K562 (cell line): ENCODE measurements around the gene WDR18. TPM values are rescaled to one million over a fixed set of nuclear protein-coding genes. Genes with fewer than 3 reads are reported as not detected.

Experiments used
- BRCA1 ChIP-seq, 2 experiments: fragments of 450-650 bp in 1 of 2; sonication (generic) in 1 of 2; formaldehyde crosslinking in 1 of 2; IDR thresholded peaks; 2 replicates each; pipeline versions ENCODE4 v1.5.0 to v1.6.1; 2017 to 2020; ENCODE audit warnings: mild to moderate bottlenecking in 1 of 2, missing genetic modification reagents in 1 of 2
- CREB1 ChIP-seq, 2 experiments: sonication (generic) in 1 of 2; formaldehyde crosslinking in 1 of 2; IDR thresholded peaks; 2 replicates each; pipeline versions ENCODE4 v1.6.1 to v1.8.0; 2012 to 2022; ENCODE audit warnings: inconsistent platforms in 1 of 2, mild to moderate bottlenecking in 1 of 2, missing genetic modification reagents in 1 of 2, moderate library complexity in 1 of 2
- FOXA1 ChIP-seq: fragments of 450-650 bp; IDR thresholded peaks from 2 replicates; pipeline ENCODE4 v1.6.1; 2016; ENCODE audit warnings: mild to moderate bottlenecking, borderline replicate concordance
- FOXA3 ChIP-seq, 2 experiments: fragments of 450-650 bp in 1 of 2; sonication (generic) in 1 of 2; formaldehyde crosslinking; IDR thresholded peaks in 1 of 2; conservative IDR thresholded peaks in 1 of 2; 2 replicates each; pipeline versions ENCODE4 v1.4.0 to v1.8.0; 2020 to 2022; ENCODE audit warnings: mild to moderate bottlenecking in 2 of 2, missing genetic modification reagents in 1 of 2
- HMG20A ChIP-seq: fragments of 450-650 bp; formaldehyde crosslinking; conservative IDR thresholded peaks from 2 replicates; pipeline ENCODE4 v1.4.0; 2020; ENCODE audit warnings: mild to moderate bottlenecking, mixed read lengths
- ILF3 ChIP-seq: fragments of 450-650 bp; IDR thresholded peaks from 2 replicates; pipeline ENCODE4 v1.6.1; 2018; ENCODE audit warnings: antibody characterized with exemption, mild to moderate bottlenecking, moderate library complexity, borderline replicate concordance
- MCM3 ChIP-seq: fragments of 450-650 bp; IDR thresholded peaks from 2 replicates; pipeline ENCODE4 v1.6.1; 2016
- MXI1 ChIP-seq: IDR thresholded peaks from 2 replicates; pipeline ENCODE4 v1.6.1; 2011; ENCODE audit warnings: low read depth, mild to moderate bottlenecking, improper control_type of control experiment, low read length
- RB1 ChIP-seq: fragments of 450-650 bp; IDR thresholded peaks from 2 replicates; pipeline ENCODE4 v1.6.1; 2017; ENCODE audit warnings: low read depth, mild to moderate bottlenecking
- SMC3 ChIP-seq: conservative IDR thresholded peaks from 2 replicates; pipeline ENCODE4 v1.6.1; 2011; ENCODE audit warnings: low read depth, low read length, improper control_type of control experiment; ENCODE audit not compliant: insufficient read depth
- TOE1 ChIP-seq, 2 experiments: fragments of 450-650 bp in 1 of 2; sonication (generic) in 1 of 2; formaldehyde crosslinking in 1 of 2; IDR thresholded peaks; 2 replicates each; pipeline versions ENCODE4 v1.7.1 to v1.8.0; 2016 to 2022; ENCODE audit warnings: borderline replicate concordance in 2 of 2, mild to moderate bottlenecking in 2 of 2, antibody characterized with exemption in 1 of 2, inconsistent platforms in 1 of 2, low read depth in 1 of 2, missing genetic modification reagents in 1 of 2, moderate library complexity in 1 of 2
- ZNF408 ChIP-seq: fragments of 250-450 bp; sonication (Bioruptor Pico); IDR thresholded peaks from 2 replicates; pipeline ENCODE4 v1.4.0; 2020; ENCODE audit warnings: low read depth, mild to moderate bottlenecking, moderate library complexity
- ZNF551 ChIP-seq: fragments of 250-450 bp; sonication (Bioruptor Pico); IDR thresholded peaks from 2 replicates; pipeline ENCODE4 v1.5.0; 2021; ENCODE audit warnings: mild to moderate bottlenecking, moderate library complexity
- polyA plus RNA-seq, 8 experiments: library from polyadenylated mRNA; depleted of rRNA in 4 of 8; stranded (reverse) in 5 of 8; unstranded in 3 of 8; fragments of >200 nt; fragmentation: Nextera tagmentation in 2 of 8; fragmentation: Illumina TruSeq in 1 of 8; extraction: Ambion mirVana in 2 of 8; extraction: Trizol in 1 of 8; gene quantifications; 2 replicates each; pipeline versions ENCODE4 v1.2.1 to v1.2.3, GENCODE V29; 2011 to 2014; ENCODE audit warnings: inconsistent platforms in 1 of 8, missing spikeins in 1 of 8
- total RNA-seq, 7 experiments: library from RNA; depleted of rRNA in 6 of 7; stranded (reverse); fragments of >200 nt in 6 of 7; fragmentation: Illumina TruSeq in 2 of 7; extraction: Trizol in 2 of 7; gene quantifications; 2 replicates each; pipeline versions ENCODE4 v1.2.1 to v1.2.3, GENCODE V29; 2011 to 2021; ENCODE audit warnings: low replicate concordance in 1 of 7
- TF ChIP-seq, protein P1 (sequence below): fragments of 200-600 bp; sonication (generic); IDR thresholded peaks from one replicate; pipeline ENCODE4 v1.6.1; 2012; ENCODE audit warnings: mild to moderate bottlenecking, low read depth, low read length, inconsistent platforms
- TF ChIP-seq, protein P2 (sequence below): IDR thresholded peaks from 2 replicates; pipeline ENCODE4 v1.6.1; 2011; ENCODE audit not compliant: insufficient read length; ENCODE audit errors: extremely low read depth
- TF ChIP-seq, protein P3 (sequence below): fragments of 250-450 bp; sonication (Bioruptor Pico); IDR thresholded peaks from 2 replicates; pipeline ENCODE4 v1.8.0; 2021; ENCODE audit warnings: moderate library complexity, mild to moderate bottlenecking, inconsistent platforms

The WDR18 gene
- total and polyA plus RNA-seq, 9 of the 15 experiments (the other 6 are each of a cell fraction or from before 2014, with no cell fraction given) = 0.65 to 181 (median 30.1) TPM

- peak; percentile 86 for TF ChIP-seq TOE1 (IDR thresholded peaks at IDR 0.05; ENCODE audit: borderline replicate concordance)
- 0 out of 2 replicates have a peak, but pooled peaks have one; percentile 47 for TF ChIP-seq TOE1 (CRISPR knock-in tag; IDR thresholded peaks at IDR 0.05; ENCODE audit: borderline replicate concordance, low read depth)
- no peak for TF ChIP-seq ZNF551 (CRISPR knock-in tag)
- TF ChIP-seq RB1 = peak; percentile 80
- TF ChIP-seq MXI1 = peak; percentile 56; the same call in 1 of the 2 replicates
- TF ChIP-seq, protein P1, sequence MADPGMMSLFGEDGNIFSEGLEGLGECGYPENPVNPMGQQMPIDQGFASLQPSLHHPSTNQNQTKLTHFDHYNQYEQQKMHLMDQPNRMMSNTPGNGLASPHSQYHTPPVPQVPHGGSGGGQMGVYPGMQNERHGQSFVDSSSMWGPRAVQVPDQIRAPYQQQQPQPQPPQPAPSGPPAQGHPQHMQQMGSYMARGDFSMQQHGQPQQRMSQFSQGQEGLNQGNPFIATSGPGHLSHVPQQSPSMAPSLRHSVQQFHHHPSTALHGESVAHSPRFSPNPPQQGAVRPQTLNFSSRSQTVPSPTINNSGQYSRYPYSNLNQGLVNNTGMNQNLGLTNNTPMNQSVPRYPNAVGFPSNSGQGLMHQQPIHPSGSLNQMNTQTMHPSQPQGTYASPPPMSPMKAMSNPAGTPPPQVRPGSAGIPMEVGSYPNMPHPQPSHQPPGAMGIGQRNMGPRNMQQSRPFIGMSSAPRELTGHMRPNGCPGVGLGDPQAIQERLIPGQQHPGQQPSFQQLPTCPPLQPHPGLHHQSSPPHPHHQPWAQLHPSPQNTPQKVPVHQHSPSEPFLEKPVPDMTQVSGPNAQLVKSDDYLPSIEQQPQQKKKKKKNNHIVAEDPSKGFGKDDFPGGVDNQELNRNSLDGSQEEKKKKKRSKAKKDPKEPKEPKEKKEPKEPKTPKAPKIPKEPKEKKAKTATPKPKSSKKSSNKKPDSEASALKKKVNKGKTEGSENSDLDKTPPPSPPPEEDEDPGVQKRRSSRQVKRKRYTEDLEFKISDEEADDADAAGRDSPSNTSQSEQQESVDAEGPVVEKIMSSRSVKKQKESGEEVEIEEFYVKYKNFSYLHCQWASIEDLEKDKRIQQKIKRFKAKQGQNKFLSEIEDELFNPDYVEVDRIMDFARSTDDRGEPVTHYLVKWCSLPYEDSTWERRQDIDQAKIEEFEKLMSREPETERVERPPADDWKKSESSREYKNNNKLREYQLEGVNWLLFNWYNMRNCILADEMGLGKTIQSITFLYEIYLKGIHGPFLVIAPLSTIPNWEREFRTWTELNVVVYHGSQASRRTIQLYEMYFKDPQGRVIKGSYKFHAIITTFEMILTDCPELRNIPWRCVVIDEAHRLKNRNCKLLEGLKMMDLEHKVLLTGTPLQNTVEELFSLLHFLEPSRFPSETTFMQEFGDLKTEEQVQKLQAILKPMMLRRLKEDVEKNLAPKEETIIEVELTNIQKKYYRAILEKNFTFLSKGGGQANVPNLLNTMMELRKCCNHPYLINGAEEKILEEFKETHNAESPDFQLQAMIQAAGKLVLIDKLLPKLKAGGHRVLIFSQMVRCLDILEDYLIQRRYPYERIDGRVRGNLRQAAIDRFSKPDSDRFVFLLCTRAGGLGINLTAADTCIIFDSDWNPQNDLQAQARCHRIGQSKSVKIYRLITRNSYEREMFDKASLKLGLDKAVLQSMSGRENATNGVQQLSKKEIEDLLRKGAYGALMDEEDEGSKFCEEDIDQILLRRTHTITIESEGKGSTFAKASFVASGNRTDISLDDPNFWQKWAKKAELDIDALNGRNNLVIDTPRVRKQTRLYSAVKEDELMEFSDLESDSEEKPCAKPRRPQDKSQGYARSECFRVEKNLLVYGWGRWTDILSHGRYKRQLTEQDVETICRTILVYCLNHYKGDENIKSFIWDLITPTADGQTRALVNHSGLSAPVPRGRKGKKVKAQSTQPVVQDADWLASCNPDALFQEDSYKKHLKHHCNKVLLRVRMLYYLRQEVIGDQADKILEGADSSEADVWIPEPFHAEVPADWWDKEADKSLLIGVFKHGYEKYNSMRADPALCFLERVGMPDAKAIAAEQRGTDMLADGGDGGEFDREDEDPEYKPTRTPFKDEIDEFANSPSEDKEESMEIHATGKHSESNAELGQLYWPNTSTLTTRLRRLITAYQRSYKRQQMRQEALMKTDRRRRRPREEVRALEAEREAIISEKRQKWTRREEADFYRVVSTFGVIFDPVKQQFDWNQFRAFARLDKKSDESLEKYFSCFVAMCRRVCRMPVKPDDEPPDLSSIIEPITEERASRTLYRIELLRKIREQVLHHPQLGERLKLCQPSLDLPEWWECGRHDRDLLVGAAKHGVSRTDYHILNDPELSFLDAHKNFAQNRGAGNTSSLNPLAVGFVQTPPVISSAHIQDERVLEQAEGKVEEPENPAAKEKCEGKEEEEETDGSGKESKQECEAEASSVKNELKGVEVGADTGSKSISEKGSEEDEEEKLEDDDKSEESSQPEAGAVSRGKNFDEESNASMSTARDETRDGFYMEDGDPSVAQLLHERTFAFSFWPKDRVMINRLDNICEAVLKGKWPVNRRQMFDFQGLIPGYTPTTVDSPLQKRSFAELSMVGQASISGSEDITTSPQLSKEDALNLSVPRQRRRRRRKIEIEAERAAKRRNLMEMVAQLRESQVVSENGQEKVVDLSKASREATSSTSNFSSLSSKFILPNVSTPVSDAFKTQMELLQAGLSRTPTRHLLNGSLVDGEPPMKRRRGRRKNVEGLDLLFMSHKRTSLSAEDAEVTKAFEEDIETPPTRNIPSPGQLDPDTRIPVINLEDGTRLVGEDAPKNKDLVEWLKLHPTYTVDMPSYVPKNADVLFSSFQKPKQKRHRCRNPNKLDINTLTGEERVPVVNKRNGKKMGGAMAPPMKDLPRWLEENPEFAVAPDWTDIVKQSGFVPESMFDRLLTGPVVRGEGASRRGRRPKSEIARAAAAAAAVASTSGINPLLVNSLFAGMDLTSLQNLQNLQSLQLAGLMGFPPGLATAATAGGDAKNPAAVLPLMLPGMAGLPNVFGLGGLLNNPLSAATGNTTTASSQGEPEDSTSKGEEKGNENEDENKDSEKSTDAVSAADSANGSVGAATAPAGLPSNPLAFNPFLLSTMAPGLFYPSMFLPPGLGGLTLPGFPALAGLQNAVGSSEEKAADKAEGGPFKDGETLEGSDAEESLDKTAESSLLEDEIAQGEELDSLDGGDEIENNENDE = no peak
- TF ChIP-seq HMG20A (CRISPR knock-in tag) = no peak
- TF ChIP-seq, protein P2, sequence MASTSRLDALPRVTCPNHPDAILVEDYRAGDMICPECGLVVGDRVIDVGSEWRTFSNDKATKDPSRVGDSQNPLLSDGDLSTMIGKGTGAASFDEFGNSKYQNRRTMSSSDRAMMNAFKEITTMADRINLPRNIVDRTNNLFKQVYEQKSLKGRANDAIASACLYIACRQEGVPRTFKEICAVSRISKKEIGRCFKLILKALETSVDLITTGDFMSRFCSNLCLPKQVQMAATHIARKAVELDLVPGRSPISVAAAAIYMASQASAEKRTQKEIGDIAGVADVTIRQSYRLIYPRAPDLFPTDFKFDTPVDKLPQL = no peak
- peak; percentile 85 for TF ChIP-seq CREB1 (IDR thresholded peaks at IDR 0.05)
- peak; percentile 92 for TF ChIP-seq CREB1 (CRISPR knock-in tag; IDR thresholded peaks at IDR 0.05)
- TF ChIP-seq BRCA1 (IDR thresholded peaks at IDR 0.05) = no peak
- no peak for TF ChIP-seq BRCA1 (CRISPR knock-in tag; IDR thresholded peaks at IDR 0.05)
- no peak for TF ChIP-seq FOXA1
- TF ChIP-seq, protein P3, sequence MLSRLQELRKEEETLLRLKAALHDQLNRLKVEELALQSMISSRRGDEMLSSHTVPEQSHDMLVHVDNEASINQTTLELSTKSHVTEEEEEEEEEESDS (CRISPR knock-in tag) = no peak
- no peak for TF ChIP-seq ZNF408 (CRISPR knock-in tag)
- no peak for TF ChIP-seq FOXA3 (CRISPR knock-in tag; conservative IDR thresholded peaks at IDR 0.05 in 1 of 2, IDR thresholded peaks at IDR 0.05 in 1 of 2)
- 0 out of 2 replicates have a peak, but pooled peaks have one; percentile 23 for TF ChIP-seq SMC3
- no peak for TF ChIP-seq ILF3
- no peak for TF ChIP-seq MCM3
Observed at GRCh38 chr19:944171-944567, 40.0 kb upstream of the WDR18 start (continued).
